Liver (tissue), 9 donors: ENCODE measurements around the gene RALGPS1. TPM values are rescaled to one million over a fixed set of nuclear protein-coding genes. Genes with fewer than 3 reads are reported as not detected.

ENCODE experiments used
- DNase-seq: peaks from one replicate; pipeline ENCODE4 v3.0.0-alpha.2; 2017; ENCODE audit warnings: low spot score
- H3K27ac ChIP-seq, 2 donors: one replicate each; pipeline ENCODE4 v1.7.0; 2013; ENCODE audit warnings: inconsistent platforms in 2 of 2, low read length in 2 of 2, control low read depth in 1 of 2, low read depth in 1 of 2, mild to moderate bottlenecking in 1 of 2
- H3K27me3 ChIP-seq, 4 donors: one replicate each; pipeline versions ENCODE4 v1.6.1 to v1.7.0; 2013; ENCODE audit warnings: low read length in 3 of 4, inconsistent platforms in 1 of 4, mild to moderate bottlenecking in 1 of 4, moderate library complexity in 1 of 4; ENCODE audit not compliant: control insufficient read depth in 4 of 4, insufficient read depth in 4 of 4
- H3K36me3 ChIP-seq, 4 donors: one replicate each; pipeline versions ENCODE4 v1.6.1 to v1.7.0; 2013; ENCODE audit warnings: low read length in 3 of 4, mild to moderate bottlenecking in 3 of 4, low read depth in 1 of 4, moderate library complexity in 1 of 4; ENCODE audit not compliant: control insufficient read depth in 4 of 4, insufficient read depth in 3 of 4
- H3K4me1 ChIP-seq, 4 donors: one replicate each; pipeline versions ENCODE4 v1.6.1 to v1.7.0; 2013; ENCODE audit warnings: low read length in 3 of 4, mild to moderate bottlenecking in 3 of 4, moderate library complexity in 1 of 4; ENCODE audit not compliant: control insufficient read depth in 4 of 4, insufficient read depth in 4 of 4
- H3K4me3 ChIP-seq, 3 donors: one replicate each; pipeline versions ENCODE4 v1.6.1 to v1.7.0; 2013; ENCODE audit warnings: low read length in 3 of 3, control low read depth in 1 of 3, low read depth in 1 of 3, mild to moderate bottlenecking in 1 of 3
- H3K9ac ChIP-seq, 2 donors: one replicate each; pipeline ENCODE4 v1.7.0; 2013; ENCODE audit warnings: low read length in 2 of 2, mild to moderate bottlenecking in 2 of 2, moderate library complexity in 2 of 2, control low read depth in 1 of 2, low read depth in 1 of 2
- H3K9me3 ChIP-seq, 4 donors: one replicate each; pipeline versions ENCODE4 v1.6.1 to v1.7.0; 2013; ENCODE audit warnings: low read length in 3 of 4; ENCODE audit not compliant: control insufficient read depth in 4 of 4
- ATF3 ChIP-seq: IDR thresholded peaks from 2 replicates; pipeline ENCODE4 v1.6.1; 2016; ENCODE audit warnings: antibody characterized with exemption
- CTCF ChIP-seq: fragments of 150-350 bp; IDR thresholded peaks from 2 replicates; pipeline ENCODE4 v1.5.1; 2017; ENCODE audit warnings: improper control_type of control experiment, low read depth, low read length; ENCODE audit not compliant: missing input control
- FOXA1 ChIP-seq: IDR thresholded peaks from 2 replicates; pipeline ENCODE4 v1.6.1; 2016; ENCODE audit warnings: antibody characterized with exemption
- FOXA2 ChIP-seq: IDR thresholded peaks from 2 replicates; pipeline ENCODE4 v1.6.1; 2016; ENCODE audit warnings: antibody characterized with exemption
- GABPA ChIP-seq, 2 donors: IDR thresholded peaks in 1 of 2; conservative IDR thresholded peaks in 1 of 2; 2 replicates each; pipeline ENCODE4 v1.6.1; 2016; ENCODE audit warnings: antibody characterized with exemption in 2 of 2, mild to moderate bottlenecking in 1 of 2, moderate library complexity in 1 of 2
- HNF4A ChIP-seq, 2 donors: conservative IDR thresholded peaks; 2 replicates each; pipeline ENCODE4 v1.6.1; 2016; ENCODE audit warnings: antibody characterized with exemption in 2 of 2, mild to moderate bottlenecking in 2 of 2
- HNF4G ChIP-seq: IDR thresholded peaks from 2 replicates; pipeline ENCODE4 v1.6.1; 2016; ENCODE audit warnings: antibody characterized with exemption
- JUND ChIP-seq, 2 donors: IDR thresholded peaks; 2 replicates each; pipeline ENCODE4 v1.6.1; 2016; ENCODE audit warnings: antibody characterized with exemption in 2 of 2
- MAX ChIP-seq: IDR thresholded peaks from 2 replicates; pipeline ENCODE4 v1.6.1; 2016; ENCODE audit warnings: antibody characterized with exemption
- NR2F2 ChIP-seq: IDR thresholded peaks from 2 replicates; pipeline ENCODE4 v1.6.1; 2016; ENCODE audit warnings: antibody characterized with exemption
- RAD21 ChIP-seq, 2 donors: IDR thresholded peaks; 2 replicates each; pipeline ENCODE4 v1.6.1; 2016; ENCODE audit warnings: antibody characterized with exemption in 2 of 2, mild to moderate bottlenecking in 2 of 2
- REST ChIP-seq: IDR thresholded peaks from 2 replicates; pipeline ENCODE4 v1.6.1; 2016; ENCODE audit warnings: antibody characterized with exemption, mild to moderate bottlenecking
- RXRA ChIP-seq, 2 donors: IDR thresholded peaks; 2 replicates each; pipeline ENCODE4 v1.6.1; 2017 to 2018; ENCODE audit warnings: antibody characterized with exemption in 2 of 2, mild to moderate bottlenecking in 1 of 2
- SP1 ChIP-seq: IDR thresholded peaks from 2 replicates; pipeline ENCODE4 v1.6.1; 2018; ENCODE audit warnings: antibody characterized with exemption, mild to moderate bottlenecking
- TAF1 ChIP-seq: conservative IDR thresholded peaks from 2 replicates; pipeline ENCODE4 v1.6.1; 2016; ENCODE audit warnings: antibody characterized with exemption, mild to moderate bottlenecking
- YY1 ChIP-seq: IDR thresholded peaks from 2 replicates; pipeline ENCODE4 v1.6.1; 2016; ENCODE audit warnings: antibody characterized with exemption, mild to moderate bottlenecking
- ZBTB33 ChIP-seq: IDR thresholded peaks from 2 replicates; pipeline ENCODE4 v1.6.1; 2016; ENCODE audit warnings: antibody characterized with exemption
- WGBS: extraction: QIAGEN DNeasy Blood & Tissue Kit; methylation state at CpG from one replicate; pipeline ENCODE4 v1.1.7; 2013; 5-methylcytosine and 5-hydroxymethylcytosine counted together
- polyA plus RNA-seq, 2 donors: library from polyadenylated mRNA; stranded (reverse) in 1 of 2; unstranded in 1 of 2; fragments of 200-250 nt in 1 of 2; fragments of >200 nt in 1 of 2; fragmentation: Nextera tagmentation in 1 of 2; extraction: Ambion mirVana in 1 of 2; gene quantifications; one replicate each; pipeline versions ENCODE4 v1.2.1 to v1.2.3, GENCODE V29; 2013 to 2015
- total RNA-seq, 2 donors: library from RNA; depleted of rRNA; stranded (reverse); fragments of >200 nt; gene quantifications; one replicate each; pipeline ENCODE4 v1.2.3, GENCODE V29; 2014
- donor health status: healthy.
- donor health status: healthy.
- donor health status: healthy.
- donor health status: healthy.
- donor health status: healthy.

RALGPS1 gene
- total and polyA plus RNA-seq, 4 donors: 1.4 to 2.7 (median 2.0) TPM

GRCh38 chr9:127058645-127059021 is 144.1 kb downstream of the RALGPS1 start (continued):
- no peak for TF ChIP-seq RAD21 (IDR thresholded peaks at IDR 0.05)
- no peak for TF ChIP-seq YY1
- TF ChIP-seq FOXA2: no peak
- no peak for TF ChIP-seq NR2F2

- no peak for DNase-seq
- no peaks in the 10 kb centered on the region for H3K9me3 ChIP-seq
- H3K27me3 ChIP-seq: no peaks in the 10 kb centered on the region
- peaks cover 0 to 3% (median 0%) of the 10 kb centered on the region in 4 donors for H3K4me1 ChIP-seq
- 91% methylated on average over 2 of the region's 2 CpGs for WGBS
- no peak overlapping the region for H3K4me3 ChIP-seq
- no peaks in the 10 kb centered on the region for H3K36me3 ChIP-seq
- TF ChIP-seq CTCF (no peak), YY1 (no peak), NR2F2 (no peak), HNF4A (conservative IDR thresholded peaks at IDR 0.05) (no peak), TAF1 (no peak), ATF3 (no peak), MAX (no peak), JUND (IDR thresholded peaks at IDR 0.05) (no peak), GABPA (IDR thresholded peaks at IDR 0.05 in 1 of 2, conservative IDR thresholded peaks at IDR 0.05 in 1 of 2) (no peak), ZBTB33 (no peak), FOXA1 (no peak), SP1 (no peak), RXRA (IDR thresholded peaks at IDR 0.05) (no peak), REST (no peak), HNF4G (no peak)
- no peak overlapping the region for H3K27ac ChIP-seq
- H3K9ac ChIP-seq: no peak overlapping the region
Measured at GRCh38 chr9:127059030-127059429, 144.4 kb downstream of the RALGPS1 start.
